Upper lobe of left lung (tissue), 4 donors: ENCODE measurements around the gene PLXNA1.

ENCODE experiments used
- CTCF ChIP-seq, 6 experiments: fragments of 450-650 bp in 4 of 6; fragments of 200-600 bp in 2 of 6; sonication (generic) in 2 of 6; IDR thresholded peaks; one replicate each; pipeline ENCODE4 v1.5.1; 2016 to 2019; ENCODE audit warnings: antibody characterized with exemption in 6 of 6
- POLR2AphosphoS5 ChIP-seq, 2 donors: sonication (generic); formaldehyde crosslinking; IDR thresholded peaks; one replicate each; pipeline ENCODE4 v1.5.1; 2017; ENCODE audit warnings: antibody characterized with exemption in 2 of 2

- TF ChIP-seq CTCF (IDR thresholded peaks at IDR 0.05) (no peak), POLR2AphosphoS5 (IDR thresholded peaks at IDR 0.05) (no peak)
Observed at GRCh38 chr3:126969586-126969985, 13.3 kb upstream of the PLXNA1 start.
